ENCODE measurements around the gene ADARB1. TPM values are rescaled to one million over a fixed set of nuclear protein-coding genes. Genes with fewer than 3 reads are reported as not detected.

Gene ADARB1
- total RNA-seq, 3 donors from 2014 or later (not counting 1 experiment from before 2014, with no cell fraction given) = 20.7 to 28.0 (median 26.6) TPM

- Histone ChIP-seq H3K27ac (ENCODE audit: low read length) (no peak overlapping the region), H3K36me3 (ENCODE audit: control insufficient read depth, insufficient read depth, low read length) (peaks cover 4% of the 10 kb centered on the region), H3K9me3 (ENCODE audit: control insufficient read depth, insufficient read depth, low read length) (no peaks in the 10 kb centered on the region), H3K4me1 (ENCODE audit: control insufficient read depth, insufficient read depth, low read length) (peaks cover 15% of the 10 kb centered on the region), H3K4me3 (ENCODE audit: low read length) (no peak overlapping the region), H3K27me3 (ENCODE audit: control insufficient read depth, insufficient read depth, low read length) (no peaks in the 10 kb centered on the region)
- TF ChIP-seq CTCF (IDR thresholded peaks at IDR 0.05) = no peak
- no peak overlapping the region for H3K27ac Mint-ChIP-seq
- H3K36me3 Mint-ChIP-seq = no peaks in the 10 kb centered on the region
- H3K4me3 Mint-ChIP-seq = no peak overlapping the region
- WGBS (ENCODE audit: insufficient coverage) = 95% methylated on average over 14 of the region's 14 CpGs
- ATAC-seq (no peak), DNase-seq (no peak)
- intact Hi-C loops (cut with micrococcal nuclease) = no loop called here
- H3K27me3 Mint-ChIP-seq (ENCODE audit: low read depth in 2 of 2) = no peaks in the 10 kb centered on the region
- H3K4me1 Mint-ChIP-seq = peaks cover 15 to 19% of the 10 kb centered on the region in 2 donors
- H3K9me3 Mint-ChIP-seq = no peaks in the 10 kb centered on the region
Measured at GRCh38 chr21:45148316-45148990, 74.1 kb downstream of the ADARB1 start.

GRCh38 chr21:45149021-45149420 is 74.6 kb downstream of the ADARB1 start:
- no peak overlapping the region for H3K4me3 Mint-ChIP-seq
- Histone ChIP-seq H3K4me1 (ENCODE audit: control insufficient read depth, insufficient read depth, low read length) (peaks cover 19% of the 10 kb centered on the region), H3K4me3 (ENCODE audit: low read length) (no peak overlapping the region), H3K36me3 (ENCODE audit: control insufficient read depth, insufficient read depth, low read length) (peaks cover 4% of the 10 kb centered on the region), H3K27me3 (ENCODE audit: control insufficient read depth, insufficient read depth, low read length) (no peaks in the 10 kb centered on the region), H3K9me3 (ENCODE audit: control insufficient read depth, insufficient read depth, low read length) (no peaks in the 10 kb centered on the region), H3K27ac (ENCODE audit: low read length) (no peak overlapping the region)
- TF ChIP-seq CTCF (IDR thresholded peaks at IDR 0.05) = no peak
- ATAC-seq (no peak), DNase-seq (no peak)
- H3K27me3 Mint-ChIP-seq (ENCODE audit: low read depth in 2 of 2) = no peaks in the 10 kb centered on the region
- peaks cover 21% of the 10 kb centered on the region in 2 donors for H3K4me1 Mint-ChIP-seq
- intact Hi-C loops (cut with micrococcal nuclease) = no loop called here
- H3K9me3 Mint-ChIP-seq = no peaks in the 10 kb centered on the region
- 94% methylated on average over 5 of the region's 5 CpGs for WGBS (ENCODE audit: insufficient coverage)
- no peak overlapping the region for H3K27ac Mint-ChIP-seq
- H3K36me3 Mint-ChIP-seq = no peaks in the 10 kb centered on the region

GRCh38 chr21:45150638-45151131 is 76.3 kb downstream of the ADARB1 start:
- H3K9me3 ChIP-seq (ENCODE audit: control insufficient read depth, insufficient read depth, low read length) = no peaks in the 10 kb centered on the region
- H3K9me3 Mint-ChIP-seq = no peaks in the 10 kb centered on the region
- H3K4me3 ChIP-seq (ENCODE audit: low read length) = no peak overlapping the region
- no peak for TF ChIP-seq CTCF (IDR thresholded peaks at IDR 0.05)
- ATAC-seq (no peak), DNase-seq (no peak)
- no peak overlapping the region for H3K27ac Mint-ChIP-seq
- H3K36me3 ChIP-seq (ENCODE audit: control insufficient read depth, insufficient read depth, low read length) = peaks cover 1% of the 10 kb centered on the region
- no peaks in the 10 kb centered on the region for H3K36me3 Mint-ChIP-seq
- 95% methylated on average over 6 of the region's 6 CpGs for WGBS (ENCODE audit: insufficient coverage)
- no peaks in the 10 kb centered on the region for H3K27me3 Mint-ChIP-seq (ENCODE audit: low read depth in 2 of 2)
- H3K27me3 ChIP-seq (ENCODE audit: control insufficient read depth, insufficient read depth, low read length) = no peaks in the 10 kb centered on the region
- H3K27ac ChIP-seq (ENCODE audit: low read length) = no peak overlapping the region
- H3K4me1 Mint-ChIP-seq = peaks cover 21 to 31% of the 10 kb centered on the region in 2 donors
- H3K4me1 ChIP-seq (ENCODE audit: control insufficient read depth, insufficient read depth, low read length) = peaks cover 27% of the 10 kb centered on the region
- no peak overlapping the region for H3K4me3 Mint-ChIP-seq
- intact Hi-C loops (cut with micrococcal nuclease) = no loop called here
